Mammary epithelial cell (primary cell): ENCODE measurements around the gene PLET1.

Source experiments
- CTCF ChIP-seq, 2 donors: IDR thresholded peaks in 1 of 2; conservative IDR thresholded peaks in 1 of 2; 2 replicates each; pipeline ENCODE4 v1.5.1; 2011 to 2012; ENCODE audit warnings: inconsistent platforms in 2 of 2, low read length in 2 of 2, mild to moderate bottlenecking in 2 of 2, control low read depth in 1 of 2, low read depth in 1 of 2; ENCODE audit not compliant: insufficient read depth in 1 of 2; ENCODE audit errors: extremely low read depth in 1 of 2
- EZH2 ChIP-seq: IDR thresholded peaks from 2 replicates; pipeline ENCODE4 v1.6.1; 2012; ENCODE audit warnings: low read length, inconsistent platforms, borderline replicate concordance

- TF ChIP-seq CTCF (conservative IDR thresholded peaks at IDR 0.05 in 1 of 2, IDR thresholded peaks at IDR 0.05 in 1 of 2; ENCODE audit: extremely low read depth in 1 of 2, insufficient read depth in 1 of 2, low read depth in 1 of 2, low read length in 2 of 2) (no peak), EZH2 (no peak)
Observed at GRCh38 chr11:112303616-112304015, 43.0 kb upstream of the PLET1 start.
